GDM1 (cell line): Measurements from ENCODE around the gene ST7L.

Experiments used
- DNase-seq: peaks from one replicate; lab custom pipeline; 2025; lab: John Stamatoyannopoulos, UW

The ST7L gene

GRCh38 chr1:112514901-112515300, 104.0 kb downstream of the ST7L start:
- DNase-seq = no peak

- no peak for DNase-seq
Observed at GRCh38 chr1:112513112-112513870, 105.7 kb downstream of the ST7L start.

- DNase-seq = no peak
Observed at GRCh38 chr1:112511897-112512296, 107.0 kb downstream of the ST7L start.

- no peak for DNase-seq
Observed at GRCh38 chr1:112510340-112510739, 108.6 kb downstream of the ST7L start.

GRCh38 chr1:112509660-112510178, 109.2 kb downstream of the ST7L start:
- DNase-seq = no peak

GRCh38 chr1:112509005-112509659, 109.8 kb downstream of the ST7L start:
- DNase-seq = no peak

- no peak for DNase-seq
Observed at GRCh38 chr1:112508278-112509004, 110.5 kb downstream of the ST7L start, which contains the start of gene WNT2B. Gene WNT2B (plus strand): TSS chr1:112508965. CDS start chr1:112509263, 298 bp downstream.

- DNase-seq = no peak
Observed at GRCh38 chr1:112507921-112508277, 111.0 kb downstream of the ST7L start.

- DNase-seq = no peak
Observed at GRCh38 chr1:112507336-112507735, 111.6 kb downstream of the ST7L start.

GRCh38 chr1:112506731-112507130, 112.2 kb downstream of the ST7L start:
- DNase-seq = no peak

- DNase-seq = no peak
Observed at GRCh38 chr1:112506306-112506705, 112.6 kb downstream of the ST7L start.

- no peak for DNase-seq
Observed at GRCh38 chr1:112505878-112506277, 113.1 kb downstream of the ST7L start.

- DNase-seq = no peak
Observed at GRCh38 chr1:112505400-112505785, 113.5 kb downstream of the ST7L start.

- no peak for DNase-seq
Observed at GRCh38 chr1:112504661-112505399, 114.1 kb downstream of the ST7L start.

GRCh38 chr1:112504001-112504660, 114.8 kb downstream of the ST7L start:
- DNase-seq = no peak

- no peak for DNase-seq
Observed at GRCh38 chr1:112502826-112503225, 116.1 kb downstream of the ST7L start.

- DNase-seq = no peak
Observed at GRCh38 chr1:112501810-112502641, 116.9 kb downstream of the ST7L start.

- no peak for DNase-seq
Observed at GRCh38 chr1:112496290-112496689, 122.7 kb downstream of the ST7L start.

- DNase-seq = no peak
Observed at GRCh38 chr1:112493351-112493750, 125.6 kb downstream of the ST7L start.

GRCh38 chr1:112492076-112492475, 126.9 kb downstream of the ST7L start:
- DNase-seq = no peak

- no peak for DNase-seq
Observed at GRCh38 chr1:112488141-112488540, 130.8 kb downstream of the ST7L start.
